ENCODE data around the gene ACTN3. TPM values are rescaled to one million over a fixed set of nuclear protein-coding genes. Genes with fewer than 3 reads are reported as not detected.

ACTN3 gene
- total RNA-seq, 1 donor from 2014 or later = not detected

DNA sequence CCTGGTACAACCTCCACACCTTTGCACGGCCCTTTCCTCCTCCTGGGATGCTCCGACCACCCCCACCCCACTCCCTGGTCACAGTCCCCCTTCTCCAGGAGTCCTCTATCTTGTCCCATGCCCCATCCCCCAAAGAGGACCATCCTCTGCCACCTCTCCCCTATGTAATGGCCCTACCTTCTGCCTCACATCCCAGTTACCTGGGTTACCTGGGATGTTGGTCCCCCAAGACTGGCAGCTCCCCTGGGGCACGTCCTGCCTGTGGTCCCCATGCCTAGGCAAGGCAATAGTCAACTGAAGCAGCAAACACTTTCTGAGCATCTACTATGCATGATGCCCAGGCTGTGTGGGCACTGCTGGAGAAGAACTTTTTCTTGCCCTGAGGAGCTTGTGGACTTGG is 8.7 kb downstream of the ACTN3 start:
- H3K4me3 Mint-ChIP-seq (ENCODE audit: unreplicated experiment) = no peak overlapping the region
- H3K27me3 Mint-ChIP-seq (ENCODE audit: low read depth, unreplicated experiment) = peaks cover 22% of the 10 kb centered on the region
- peaks cover 2% of the 10 kb centered on the region for H3K36me3 Mint-ChIP-seq (ENCODE audit: low read depth, unreplicated experiment)
- Histone ChIP-seq H3K9ac (ENCODE audit: low read length) (no peak overlapping the region), H4K20me1 (ENCODE audit: insufficient read depth, low read length) (no peaks in the 10 kb centered on the region), H3K36me3 (ENCODE audit: insufficient read depth, low read length) (no peaks in the 10 kb centered on the region), H3K4me3 (ENCODE audit: insufficient read depth, low read depth, low read length) (no peak overlapping the region), H3K27me3 (ENCODE audit: insufficient read depth, low read length) (peaks cover 2% of the 10 kb centered on the region), H2AFZ (ENCODE audit: low read depth, low read length) (no peak overlapping the region), H3K9me3 (ENCODE audit: insufficient read depth, low read depth, low read length) (no peaks in the 10 kb centered on the region), H3K79me2 (ENCODE audit: insufficient read depth, low read length) (no peaks in the 10 kb centered on the region), H3K4me1 (ENCODE audit: insufficient read depth, low read length) (no peaks in the 10 kb centered on the region), H3K4me2 (ENCODE audit: low read length) (no peak overlapping the region), H3K27ac (ENCODE audit: low read depth, low read length) (no peak overlapping the region)
- TF ChIP-seq EZH2 (IDR thresholded peaks at IDR 0.05; ENCODE audit: insufficient read depth, low read length) = no peak
- TF ChIP-seq, protein P1, sequence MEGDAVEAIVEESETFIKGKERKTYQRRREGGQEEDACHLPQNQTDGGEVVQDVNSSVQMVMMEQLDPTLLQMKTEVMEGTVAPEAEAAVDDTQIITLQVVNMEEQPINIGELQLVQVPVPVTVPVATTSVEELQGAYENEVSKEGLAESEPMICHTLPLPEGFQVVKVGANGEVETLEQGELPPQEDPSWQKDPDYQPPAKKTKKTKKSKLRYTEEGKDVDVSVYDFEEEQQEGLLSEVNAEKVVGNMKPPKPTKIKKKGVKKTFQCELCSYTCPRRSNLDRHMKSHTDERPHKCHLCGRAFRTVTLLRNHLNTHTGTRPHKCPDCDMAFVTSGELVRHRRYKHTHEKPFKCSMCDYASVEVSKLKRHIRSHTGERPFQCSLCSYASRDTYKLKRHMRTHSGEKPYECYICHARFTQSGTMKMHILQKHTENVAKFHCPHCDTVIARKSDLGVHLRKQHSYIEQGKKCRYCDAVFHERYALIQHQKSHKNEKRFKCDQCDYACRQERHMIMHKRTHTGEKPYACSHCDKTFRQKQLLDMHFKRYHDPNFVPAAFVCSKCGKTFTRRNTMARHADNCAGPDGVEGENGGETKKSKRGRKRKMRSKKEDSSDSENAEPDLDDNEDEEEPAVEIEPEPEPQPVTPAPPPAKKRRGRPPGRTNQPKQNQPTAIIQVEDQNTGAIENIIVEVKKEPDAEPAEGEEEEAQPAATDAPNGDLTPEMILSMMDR (IDR thresholded peaks at IDR 0.05; ENCODE audit: insufficient read depth, low read depth, low read length) = no peak
- FAIRE-seq (no peak), DNase-seq (ENCODE audit: low read depth) (no peak)
- no peak overlapping the region for H3K27ac Mint-ChIP-seq (ENCODE audit: unreplicated experiment)
- peaks cover 2% of the 10 kb centered on the region for H3K9me3 Mint-ChIP-seq (ENCODE audit: unreplicated experiment)
- H3K4me1 Mint-ChIP-seq (ENCODE audit: low read depth, unreplicated experiment) = no peaks in the 10 kb centered on the region

DNA sequence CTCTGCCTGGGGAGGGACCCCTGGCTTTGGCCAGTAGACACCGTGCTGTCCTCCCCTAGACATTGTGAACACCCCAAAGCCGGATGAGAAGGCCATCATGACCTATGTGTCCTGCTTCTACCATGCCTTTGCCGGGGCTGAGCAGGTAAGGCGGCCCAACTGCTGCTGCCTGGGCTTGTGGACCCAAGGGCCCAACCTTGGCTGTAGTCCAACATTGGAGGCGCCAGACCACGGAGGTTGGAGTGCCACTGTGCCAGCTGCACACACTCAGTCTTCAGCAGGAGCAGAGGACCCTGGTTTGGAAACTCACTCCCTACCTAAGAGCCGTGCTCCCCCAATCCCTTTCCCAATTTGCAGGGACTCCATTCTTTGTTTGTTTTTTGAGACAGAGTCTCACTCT is 9.4 kb downstream of the ACTN3 start:
- Mint-ChIP-seq H3K27ac (ENCODE audit: unreplicated experiment) (no peak overlapping the region), H3K9me3 (ENCODE audit: unreplicated experiment) (peaks cover 2% of the 10 kb centered on the region), H3K4me3 (ENCODE audit: unreplicated experiment) (no peak overlapping the region), H3K27me3 (ENCODE audit: low read depth, unreplicated experiment) (peaks cover 21% of the 10 kb centered on the region), H3K36me3 (ENCODE audit: low read depth, unreplicated experiment) (no peaks in the 10 kb centered on the region), H3K4me1 (ENCODE audit: low read depth, unreplicated experiment) (no peaks in the 10 kb centered on the region)
- no peak for DNase-seq (ENCODE audit: low read depth)
- no peak overlapping the region for H3K4me2 ChIP-seq (ENCODE audit: low read length)
- TF ChIP-seq, protein P1 (IDR thresholded peaks at IDR 0.05; ENCODE audit: insufficient read depth, low read depth, low read length) = no peak
- TF ChIP-seq EZH2 (IDR thresholded peaks at IDR 0.05; ENCODE audit: insufficient read depth, low read length) = no peak
- H3K27me3 ChIP-seq (ENCODE audit: insufficient read depth, low read length) = peaks cover 2% of the 10 kb centered on the region
- no peaks in the 10 kb centered on the region for H4K20me1 ChIP-seq (ENCODE audit: insufficient read depth, low read length)
- no peak overlapping the region for H3K27ac ChIP-seq (ENCODE audit: low read depth, low read length)
- no peak overlapping the region for H3K9ac ChIP-seq (ENCODE audit: low read length)
- H3K36me3 ChIP-seq (ENCODE audit: insufficient read depth, low read length) = no peaks in the 10 kb centered on the region
- H3K4me1 ChIP-seq (ENCODE audit: insufficient read depth, low read length) = no peaks in the 10 kb centered on the region
- no peak overlapping the region for H3K4me3 ChIP-seq (ENCODE audit: insufficient read depth, low read depth, low read length)
- H3K79me2 ChIP-seq (ENCODE audit: insufficient read depth, low read length) = no peaks in the 10 kb centered on the region
- no peak overlapping the region for H2AFZ ChIP-seq (ENCODE audit: low read depth, low read length)
- FAIRE-seq = no peak
- H3K9me3 ChIP-seq (ENCODE audit: insufficient read depth, low read depth, low read length) = no peaks in the 10 kb centered on the region

DNA sequence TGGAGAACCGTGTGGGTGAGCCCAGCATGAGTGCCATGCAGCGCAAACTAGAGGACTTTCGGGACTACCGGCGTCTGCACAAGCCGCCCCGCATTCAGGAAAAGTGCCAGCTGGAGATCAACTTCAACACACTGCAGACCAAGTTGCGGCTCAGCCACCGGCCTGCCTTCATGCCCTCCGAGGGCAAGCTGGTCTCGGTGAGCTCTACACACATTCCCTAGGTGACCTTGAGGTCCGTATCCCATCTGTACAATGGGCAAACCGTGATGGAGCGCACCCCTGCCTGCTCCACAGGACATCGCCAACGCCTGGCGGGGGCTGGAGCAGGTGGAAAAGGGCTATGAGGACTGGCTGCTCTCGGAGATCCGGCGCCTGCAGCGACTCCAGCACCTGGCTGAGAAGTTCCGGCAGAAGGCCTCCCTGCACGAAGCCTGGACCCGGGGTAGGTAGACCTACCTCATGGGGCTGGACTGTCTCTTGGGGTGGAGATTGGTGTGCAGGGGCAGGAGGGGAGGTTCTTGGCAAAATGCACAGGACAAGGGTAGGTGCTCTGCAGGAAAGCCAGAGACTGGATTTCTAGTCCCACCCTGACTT is 11.1 kb downstream of the ACTN3 start:
- Histone ChIP-seq H3K79me2 (ENCODE audit: insufficient read depth, low read length) (no peaks in the 10 kb centered on the region), H3K4me2 (ENCODE audit: low read length) (no peak overlapping the region), H2AFZ (ENCODE audit: low read depth, low read length) (no peak overlapping the region), H3K27me3 (ENCODE audit: insufficient read depth, low read length) (peaks cover 2% of the 10 kb centered on the region), H3K27ac (ENCODE audit: low read depth, low read length) (no peak overlapping the region), H3K4me3 (ENCODE audit: insufficient read depth, low read depth, low read length) (no peak overlapping the region), H3K4me1 (ENCODE audit: insufficient read depth, low read length) (no peaks in the 10 kb centered on the region), H4K20me1 (ENCODE audit: insufficient read depth, low read length) (no peaks in the 10 kb centered on the region), H3K36me3 (ENCODE audit: insufficient read depth, low read length) (no peaks in the 10 kb centered on the region), H3K9me3 (ENCODE audit: insufficient read depth, low read depth, low read length) (no peaks in the 10 kb centered on the region), H3K9ac (ENCODE audit: low read length) (no peak overlapping the region)
- Mint-ChIP-seq H3K27me3 (ENCODE audit: low read depth, unreplicated experiment) (peaks cover 22% of the 10 kb centered on the region), H3K36me3 (ENCODE audit: low read depth, unreplicated experiment) (no peaks in the 10 kb centered on the region), H3K9me3 (ENCODE audit: unreplicated experiment) (peaks cover 2% of the 10 kb centered on the region), H3K4me1 (ENCODE audit: low read depth, unreplicated experiment) (no peaks in the 10 kb centered on the region), H3K27ac (ENCODE audit: unreplicated experiment) (no peak overlapping the region), H3K4me3 (ENCODE audit: unreplicated experiment) (no peak overlapping the region)
- FAIRE-seq (no peak), DNase-seq (ENCODE audit: low read depth) (no peak)
- no peak for TF ChIP-seq EZH2 (IDR thresholded peaks at IDR 0.05; ENCODE audit: insufficient read depth, low read length)
- TF ChIP-seq, protein P1 (IDR thresholded peaks at IDR 0.05; ENCODE audit: insufficient read depth, low read depth, low read length) = no peak

Measured in astrocyte (in vitro differentiated cells and primary cell).